Measurements from ENCODE around the gene CACNA1G.

Gene CACNA1G

DNA sequence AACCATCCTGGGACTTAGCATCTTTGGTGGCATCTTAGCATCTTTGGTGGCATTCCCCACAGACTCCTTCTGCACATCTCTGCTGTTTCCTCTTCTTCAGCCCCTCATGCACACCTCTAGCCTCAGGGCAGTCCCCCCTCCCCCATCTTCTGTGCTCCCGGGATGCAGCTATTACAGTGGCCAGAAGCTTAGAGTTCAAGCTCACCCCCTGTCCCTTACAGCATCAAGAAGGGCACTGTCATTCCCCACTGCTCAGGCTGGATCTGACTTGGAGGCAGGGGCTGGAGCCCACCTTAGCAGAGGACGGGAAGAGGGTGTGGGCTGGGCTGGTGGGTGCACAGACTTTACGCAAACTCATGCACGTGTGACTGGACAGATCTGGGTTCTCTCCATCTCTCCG is 27.3 kb upstream of the CACNA1G start:
- DNase-seq (ENCODE audit: extremely low read depth in 1 of 2, low read depth in 1 of 2), result no peak

DNA sequence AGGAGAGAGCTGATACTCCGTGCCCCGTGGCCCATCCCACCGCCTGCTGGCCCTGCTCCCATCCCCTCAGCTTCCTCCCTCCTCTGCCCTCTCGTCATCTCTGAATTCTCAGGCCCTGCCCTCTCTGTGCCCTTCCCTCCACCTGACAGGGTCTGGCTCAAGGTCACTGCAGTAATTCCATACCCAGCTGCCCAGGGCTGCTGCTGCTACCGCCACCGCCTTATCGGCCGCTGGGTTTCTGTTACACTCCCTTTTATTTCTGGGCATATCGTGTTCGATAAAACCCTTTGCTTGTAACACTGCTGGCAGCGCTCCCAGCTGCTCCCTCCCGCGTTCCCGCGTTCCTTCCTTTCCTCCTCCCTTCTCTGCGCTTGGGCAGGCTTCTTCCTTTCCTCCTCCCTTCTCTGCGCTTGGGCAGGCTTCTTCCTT is 26.8 kb upstream of the CACNA1G start:
- no peak for DNase-seq (ENCODE audit: extremely low read depth in 1 of 2, low read depth in 1 of 2)

DNA sequence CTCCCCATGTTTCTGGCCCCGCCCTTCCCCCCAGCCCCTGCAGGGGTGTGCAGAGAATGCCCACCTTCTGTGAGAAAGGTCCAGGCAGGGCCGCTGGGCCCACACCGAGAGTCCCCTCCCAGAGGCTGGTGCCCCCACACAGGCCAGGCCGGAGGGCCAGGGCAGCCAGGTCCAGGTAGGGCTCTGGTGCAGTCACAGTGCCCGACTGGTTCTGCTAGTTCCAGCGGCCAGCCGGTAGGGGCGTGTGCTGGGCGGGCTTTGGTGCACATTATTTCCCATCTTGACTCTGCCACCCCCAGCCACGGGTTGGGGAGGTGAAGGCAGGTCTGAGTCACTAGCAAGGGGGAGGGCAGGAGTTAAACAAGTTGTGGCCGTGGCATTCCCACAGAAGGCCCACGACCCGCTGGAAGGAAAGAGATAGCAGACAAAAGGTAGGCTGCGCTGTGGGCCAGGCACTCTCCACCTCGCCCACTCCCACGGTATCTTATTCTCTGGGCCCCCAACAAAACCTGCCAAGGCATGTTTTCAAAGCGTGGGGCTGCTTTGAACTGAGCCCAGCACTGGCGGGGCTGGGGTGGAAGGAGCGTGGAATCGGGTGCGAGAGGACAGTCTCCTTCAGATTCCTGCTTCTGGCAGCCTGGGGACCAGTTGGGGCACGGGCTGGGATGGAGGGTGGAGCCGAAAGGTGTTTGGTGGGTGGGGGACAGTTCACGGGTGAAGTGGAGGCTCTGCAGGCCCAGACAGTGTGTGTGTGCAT is 26.1 kb upstream of the CACNA1G start:
- no peak for DNase-seq (ENCODE audit: extremely low read depth in 1 of 2, low read depth in 1 of 2)

DNA sequence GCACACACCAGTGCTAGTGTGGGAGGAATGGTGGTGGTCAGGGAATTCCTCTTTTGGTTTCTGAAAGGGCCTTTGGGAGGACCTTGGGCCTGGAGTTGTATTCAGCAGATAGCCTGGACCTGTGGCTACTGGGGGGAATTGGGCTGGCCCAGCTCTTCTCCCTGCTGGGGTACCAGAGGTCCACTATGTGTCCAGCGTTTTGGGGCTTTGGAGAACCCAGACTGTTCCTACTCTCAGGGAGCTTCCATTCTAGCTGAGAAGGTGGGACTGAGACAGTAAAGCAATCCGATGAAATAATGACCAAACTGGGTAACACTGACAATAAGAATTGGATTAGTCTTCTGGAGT is 25.6 kb upstream of the CACNA1G start:
- DNase-seq (ENCODE audit: extremely low read depth in 1 of 2, low read depth in 1 of 2), result no peak

DNA sequence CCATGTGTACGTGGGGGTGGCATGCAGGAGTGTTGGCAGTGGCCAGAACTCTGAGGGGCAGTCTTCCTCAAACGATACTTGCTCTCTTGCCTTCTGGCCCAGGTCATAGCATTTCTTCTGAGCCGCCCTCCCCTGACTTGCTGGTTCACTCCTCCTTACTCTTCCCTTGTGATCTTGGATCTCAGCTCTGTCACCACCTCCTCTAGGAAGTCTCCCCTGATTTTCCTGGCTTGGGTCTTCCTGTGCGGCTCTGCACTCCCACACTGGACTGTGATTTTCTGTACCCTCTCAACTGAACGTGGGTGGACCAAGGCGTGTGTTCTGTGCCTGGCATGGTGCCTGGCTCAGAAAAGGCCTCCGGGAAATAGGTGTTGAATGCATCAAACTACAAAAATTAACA is 25.1 kb upstream of the CACNA1G start:
- DNase-seq (ENCODE audit: extremely low read depth in 1 of 2, low read depth in 1 of 2), result no peak

DNA sequence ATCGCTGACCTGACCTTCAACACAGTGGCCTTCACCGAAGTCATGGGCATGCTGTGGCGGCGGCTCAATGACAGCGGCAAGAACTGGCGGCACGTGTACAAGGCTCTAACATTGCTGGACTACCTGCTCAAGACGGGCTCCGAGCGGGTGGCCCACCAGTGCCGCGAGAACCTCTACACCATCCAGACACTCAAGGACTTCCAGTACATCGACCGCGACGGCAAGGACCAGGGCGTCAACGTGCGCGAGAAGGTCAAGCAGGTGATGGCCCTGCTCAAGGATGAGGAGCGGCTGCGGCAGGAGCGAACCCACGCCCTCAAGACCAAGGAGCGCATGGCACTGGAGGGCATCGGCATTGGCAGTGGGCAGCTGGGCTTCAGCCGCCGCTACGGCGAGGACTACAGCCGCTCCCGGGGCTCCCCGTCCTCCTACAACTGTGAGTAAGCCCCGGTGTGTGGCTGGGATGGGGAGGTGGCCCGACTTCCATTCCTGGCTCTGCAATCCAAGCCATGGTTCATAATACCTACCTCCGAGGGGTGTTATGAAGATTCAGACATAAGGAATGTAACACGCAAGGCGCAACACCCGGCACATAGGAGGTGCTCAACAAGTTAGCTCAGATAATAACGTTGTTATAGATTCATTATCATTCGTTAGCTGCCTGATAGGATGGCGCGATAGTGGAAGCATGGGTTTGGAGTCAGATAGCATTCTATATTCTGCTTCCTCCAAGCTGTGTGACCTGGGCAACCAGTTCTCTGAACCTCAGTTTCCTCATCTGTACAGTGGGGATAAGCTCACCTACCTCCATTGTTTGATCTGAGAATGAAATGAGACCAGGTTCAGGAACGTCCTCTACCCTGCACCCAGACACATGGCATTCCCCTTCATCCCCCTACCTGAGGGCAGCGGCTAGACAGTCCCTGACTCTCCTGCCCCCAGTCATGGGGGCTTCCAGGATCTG is 23.6 kb upstream of the CACNA1G start:
- no peak for DNase-seq (ENCODE audit: extremely low read depth in 1 of 2, low read depth in 1 of 2)

DNA sequence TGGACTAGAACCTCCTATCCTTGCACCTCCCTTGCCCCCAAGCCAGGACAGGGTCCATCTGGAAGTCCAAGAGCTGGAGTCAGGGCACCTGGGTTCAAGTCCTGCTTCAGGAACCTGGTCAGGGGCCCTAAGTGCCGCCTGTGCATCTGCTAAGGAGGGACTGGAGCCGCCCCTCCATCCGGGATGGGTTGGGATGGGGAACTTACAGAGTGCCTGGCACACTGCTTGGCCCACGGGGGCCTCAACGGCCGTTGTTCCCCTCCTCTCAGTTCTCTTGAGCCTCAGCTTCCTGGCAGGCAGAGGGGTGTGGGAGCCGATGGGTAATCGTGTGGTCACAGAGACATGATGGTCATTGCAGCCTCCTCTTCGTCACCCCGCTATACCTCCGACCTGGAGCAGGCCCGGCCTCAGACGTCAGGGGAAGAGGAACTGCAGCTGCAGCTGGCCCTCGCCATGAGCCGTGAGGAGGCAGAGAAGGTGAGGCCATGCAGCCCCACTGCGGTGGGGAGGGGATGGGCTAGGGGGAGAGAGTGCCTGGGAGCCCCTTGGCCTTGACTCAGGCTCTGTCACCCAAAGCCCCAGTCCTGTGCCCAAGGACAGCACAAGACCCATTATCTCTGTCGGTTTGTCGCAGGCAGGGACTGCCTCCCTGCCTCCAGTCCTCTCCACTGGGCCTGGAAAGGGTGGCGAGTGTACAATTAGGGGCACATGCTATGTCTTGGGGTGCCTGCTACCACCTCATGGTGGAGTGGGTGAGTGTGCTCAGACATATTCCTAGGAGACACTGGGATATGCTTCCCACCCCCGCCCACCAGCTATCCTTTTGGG is 22.6 kb upstream of the CACNA1G start:
- no peak for DNase-seq (ENCODE audit: extremely low read depth in 1 of 2, low read depth in 1 of 2)

DNA sequence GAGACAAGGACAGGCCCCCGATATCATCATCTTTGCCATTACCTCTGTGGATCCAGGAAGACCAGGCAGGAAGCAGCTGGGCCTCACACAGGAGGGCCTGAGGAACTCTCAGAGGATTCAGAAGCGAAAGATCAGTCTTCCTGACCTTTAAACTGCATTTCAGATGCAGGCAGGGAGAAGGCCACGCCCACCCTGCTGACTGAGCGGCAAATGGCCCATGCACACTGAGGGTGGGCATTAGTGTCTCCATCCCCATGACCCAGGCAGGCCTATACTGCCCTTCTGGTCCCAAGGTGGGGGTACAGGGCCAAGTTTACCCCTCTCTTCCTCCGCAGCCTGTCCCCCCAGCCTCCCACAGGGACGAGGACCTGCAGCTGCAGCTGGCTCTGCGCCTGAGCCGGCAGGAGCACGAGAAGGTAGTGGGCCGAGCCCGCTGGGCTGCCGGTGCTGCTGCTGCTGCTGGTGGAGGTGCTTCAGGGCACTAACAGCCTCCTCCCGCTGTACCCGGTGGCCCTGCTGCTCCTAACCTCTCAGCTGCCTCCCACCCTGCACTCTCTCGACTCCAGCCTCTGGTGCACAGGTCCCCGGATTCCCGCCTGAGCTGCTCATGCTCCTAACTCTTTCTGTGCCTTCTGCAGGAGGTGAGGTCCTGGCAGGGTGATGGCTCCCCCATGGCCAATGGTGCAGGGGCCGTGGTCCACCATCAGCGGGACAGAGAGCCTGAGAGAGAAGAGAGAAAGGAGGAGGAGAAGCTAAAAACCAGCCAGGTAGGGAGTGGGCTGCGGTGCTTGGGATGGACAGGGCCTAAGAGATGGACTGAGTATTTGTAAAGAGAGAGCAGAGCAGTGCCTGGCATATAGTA is 21.7 kb upstream of the CACNA1G start:
- no peak for DNase-seq (ENCODE audit: extremely low read depth in 1 of 2, low read depth in 1 of 2)

DNA sequence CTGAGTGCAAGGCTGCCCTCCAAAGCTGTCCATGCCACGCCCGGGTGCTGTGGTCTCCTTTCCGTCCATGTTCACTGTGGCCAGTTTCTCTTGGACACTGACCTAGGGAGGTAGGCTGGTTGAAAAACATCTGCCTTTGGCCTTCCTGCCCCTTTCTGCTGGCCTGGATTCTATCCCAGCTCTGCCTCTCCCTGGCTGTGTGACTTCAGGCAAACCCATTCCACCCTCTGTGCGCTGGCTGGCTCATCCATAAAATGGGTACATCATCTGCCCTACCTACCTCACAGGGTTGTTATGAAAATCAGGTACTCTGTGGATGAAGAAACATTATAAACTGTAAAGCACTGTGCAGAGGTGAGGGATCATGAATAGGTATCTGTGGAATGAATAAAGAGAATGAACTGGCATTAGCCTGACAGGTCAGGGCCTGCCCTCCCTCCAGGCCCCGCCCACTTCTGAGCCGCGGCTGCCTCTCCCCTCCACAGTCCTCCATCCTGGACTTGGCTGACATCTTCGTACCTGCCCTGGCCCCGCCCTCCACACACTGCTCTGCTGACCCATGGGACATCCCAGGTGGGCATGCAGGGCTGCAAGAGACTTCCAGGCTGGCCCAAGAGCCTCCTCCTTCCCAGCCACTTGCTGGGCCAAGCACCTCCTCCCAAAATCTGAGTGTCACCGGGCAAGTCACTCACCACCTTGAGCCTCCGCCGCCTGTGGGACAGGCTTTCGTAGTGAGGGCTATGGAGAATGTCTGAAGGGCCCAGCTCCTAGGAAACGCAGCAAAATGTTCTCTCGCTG is 20.6 kb upstream of the CACNA1G start:
- no peak for DNase-seq (ENCODE audit: extremely low read depth in 1 of 2, low read depth in 1 of 2)

DNA sequence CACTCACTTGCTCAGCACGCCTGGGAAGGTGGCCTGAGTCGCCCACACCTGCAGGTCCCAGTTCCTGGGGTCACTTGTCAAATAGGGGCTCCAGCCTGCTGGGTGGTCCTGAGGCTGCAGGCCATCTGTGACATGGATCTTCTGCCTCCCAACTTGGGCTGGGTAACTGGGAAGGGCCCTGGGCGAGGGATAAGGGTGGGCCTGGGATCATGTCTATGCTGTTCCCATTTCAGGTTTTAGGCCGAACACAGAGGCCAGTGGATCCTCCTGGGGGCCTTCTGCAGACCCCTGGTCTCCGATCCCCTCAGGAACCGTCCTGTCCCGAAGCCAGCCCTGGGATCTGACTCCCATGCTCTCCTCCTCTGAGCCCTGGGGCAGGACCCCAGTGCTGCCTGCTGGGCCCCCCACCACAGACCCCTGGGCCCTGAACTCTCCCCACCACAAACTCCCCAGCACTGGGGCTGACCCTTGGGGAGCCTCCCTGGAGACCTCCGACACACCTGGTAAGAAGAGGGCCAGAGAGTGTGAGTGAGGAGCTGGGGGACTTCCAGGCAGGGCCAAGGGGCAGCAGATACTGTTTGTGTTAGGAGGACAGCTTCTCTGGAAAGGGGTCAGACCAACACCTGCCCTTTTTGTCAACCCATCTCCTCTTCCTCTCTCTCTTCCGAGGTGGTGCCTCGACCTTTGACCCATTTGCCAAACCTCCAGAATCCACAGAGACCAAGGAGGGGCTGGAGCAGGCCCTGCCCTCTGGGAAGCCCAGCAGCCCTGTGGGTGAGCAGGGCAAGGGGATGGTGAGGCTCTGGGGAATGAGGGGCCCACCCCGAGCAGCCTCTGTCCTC is 19.7 kb upstream of the CACNA1G start:
- DNase-seq (ENCODE audit: extremely low read depth in 1 of 2, low read depth in 1 of 2), result no peak

DNA sequence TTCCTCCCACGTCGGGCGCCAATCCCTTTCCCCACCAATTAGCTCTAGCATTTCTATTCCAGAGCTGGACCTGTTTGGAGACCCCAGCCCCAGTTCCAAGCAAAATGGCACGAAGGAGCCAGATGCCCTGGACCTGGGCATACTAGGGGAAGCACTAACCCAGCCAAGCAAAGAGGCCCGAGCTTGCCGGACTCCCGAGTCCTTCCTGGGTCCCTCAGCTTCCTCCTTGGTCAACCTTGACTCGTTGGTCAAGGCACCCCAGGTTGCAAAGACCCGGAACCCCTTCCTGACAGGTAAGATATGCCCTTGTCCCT is 19.2 kb upstream of the CACNA1G start:
- DNase-seq (ENCODE audit: extremely low read depth in 1 of 2, low read depth in 1 of 2), result no peak

DNA sequence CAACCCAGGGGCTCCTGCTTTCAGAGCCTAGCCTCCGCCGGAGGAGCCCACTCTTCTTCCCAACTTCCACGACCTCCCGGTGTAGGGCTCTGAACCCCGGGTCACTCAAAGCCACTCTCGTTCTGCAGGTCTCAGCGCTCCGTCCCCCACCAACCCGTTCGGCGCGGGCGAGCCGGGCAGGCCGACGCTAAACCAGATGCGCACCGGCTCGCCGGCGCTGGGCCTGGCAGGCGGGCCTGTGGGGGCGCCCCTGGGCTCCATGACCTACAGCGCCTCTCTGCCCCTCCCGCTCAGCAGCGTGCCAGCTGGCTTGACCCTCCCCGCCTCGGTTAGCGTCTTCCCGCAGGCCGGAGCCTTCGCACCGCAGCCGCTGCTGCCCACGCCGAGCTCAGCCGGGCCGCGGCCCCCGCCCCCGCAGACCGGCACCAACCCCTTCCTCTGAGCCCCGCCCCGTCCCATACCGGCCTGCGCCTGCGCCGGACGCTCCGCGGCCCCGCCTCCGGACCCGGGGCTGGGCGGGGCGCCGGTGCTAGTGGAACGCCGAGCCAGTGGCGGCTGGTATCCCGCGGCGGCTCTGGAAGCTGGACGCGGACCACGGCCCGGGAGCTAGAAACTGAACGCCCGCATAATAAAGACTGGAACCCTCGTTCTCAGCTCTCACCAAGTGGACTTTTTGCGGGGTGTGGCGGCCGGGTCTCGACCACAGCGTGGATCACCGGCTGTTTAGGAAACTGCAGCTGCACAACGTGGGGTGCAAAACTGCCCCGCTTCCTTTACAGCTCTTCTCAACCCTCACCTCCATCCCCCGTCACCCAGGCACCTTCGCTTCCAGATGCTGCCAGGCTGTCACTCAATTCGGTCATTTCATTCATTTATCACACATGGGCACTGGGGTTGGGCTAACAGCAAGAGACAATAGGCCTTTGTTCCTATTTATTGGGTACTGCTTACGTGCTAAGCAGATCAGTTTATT is 18.5 kb upstream of the CACNA1G start:
- DNase-seq (ENCODE audit: extremely low read depth in 1 of 2, low read depth in 1 of 2), result peak; percentile 36 to 78

DNA sequence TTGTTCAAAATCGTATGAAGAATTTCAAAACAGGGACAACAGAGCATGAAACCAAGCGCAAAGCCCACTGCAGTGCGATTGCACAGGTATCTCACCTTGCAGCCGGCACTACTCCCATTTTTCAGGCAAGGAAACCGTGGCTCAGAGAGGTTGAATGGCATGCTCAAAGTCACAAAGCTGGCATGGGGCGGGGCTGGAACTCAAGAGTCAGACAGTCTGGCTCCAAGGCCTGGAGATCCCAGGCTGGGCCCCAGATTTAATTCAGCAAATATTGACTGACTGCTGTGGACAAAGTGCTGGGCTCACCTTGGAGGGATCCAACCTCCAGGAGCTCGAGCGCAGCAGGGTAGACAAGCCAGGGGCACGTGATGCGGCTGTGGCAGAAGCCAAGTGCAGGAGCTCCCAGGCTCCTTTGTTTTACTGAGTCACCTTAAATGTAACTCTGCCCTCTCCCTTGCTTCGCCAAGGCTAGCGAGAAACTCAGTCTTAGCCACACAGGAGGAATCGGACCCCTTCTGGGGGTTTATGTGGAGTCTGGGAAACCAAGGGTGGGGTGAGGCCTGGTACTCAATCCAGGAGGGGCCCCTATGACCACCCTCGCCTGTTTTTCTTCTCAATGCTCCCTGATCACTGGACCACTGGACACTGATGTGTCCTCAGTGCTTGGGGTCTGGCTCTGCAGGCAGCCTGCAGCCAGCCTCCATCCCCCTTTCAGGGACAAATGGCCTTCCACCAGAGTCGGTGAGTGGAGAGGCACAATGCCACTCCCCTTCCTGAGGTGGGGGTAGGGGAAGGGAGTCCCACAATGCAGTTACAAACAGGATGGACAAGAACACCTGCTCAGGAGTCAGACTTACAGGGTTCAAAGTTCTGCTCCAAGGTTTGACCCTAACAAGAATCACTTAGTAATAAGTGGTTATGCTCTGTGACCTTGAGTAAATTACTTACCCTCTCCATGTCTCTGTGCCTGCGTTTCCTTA is 17.4 kb upstream of the CACNA1G start:
- DNase-seq (ENCODE audit: extremely low read depth in 1 of 2, low read depth in 1 of 2), result no peak

DNA sequence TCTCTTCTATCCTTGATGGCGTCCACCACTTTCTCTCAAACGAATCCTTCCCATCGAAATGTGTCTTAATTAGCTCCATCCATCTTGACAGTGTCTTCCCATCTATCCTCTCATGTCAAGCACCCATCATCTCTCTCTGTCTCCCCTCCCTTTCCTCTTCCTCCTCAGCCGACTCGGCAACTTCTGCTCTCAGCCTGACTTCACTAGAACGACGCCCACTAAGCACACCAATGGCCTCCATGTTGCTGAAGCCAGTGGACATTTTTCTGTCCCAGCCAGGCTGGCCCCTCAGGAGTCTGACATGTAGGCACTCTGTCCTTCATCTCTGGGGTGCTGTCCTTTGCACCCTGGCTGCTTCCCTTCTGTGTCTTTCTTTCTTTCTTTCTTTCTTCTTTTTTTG is 16.0 kb upstream of the CACNA1G start:
- DNase-seq (ENCODE audit: extremely low read depth in 1 of 2, low read depth in 1 of 2), result no peak

DNA sequence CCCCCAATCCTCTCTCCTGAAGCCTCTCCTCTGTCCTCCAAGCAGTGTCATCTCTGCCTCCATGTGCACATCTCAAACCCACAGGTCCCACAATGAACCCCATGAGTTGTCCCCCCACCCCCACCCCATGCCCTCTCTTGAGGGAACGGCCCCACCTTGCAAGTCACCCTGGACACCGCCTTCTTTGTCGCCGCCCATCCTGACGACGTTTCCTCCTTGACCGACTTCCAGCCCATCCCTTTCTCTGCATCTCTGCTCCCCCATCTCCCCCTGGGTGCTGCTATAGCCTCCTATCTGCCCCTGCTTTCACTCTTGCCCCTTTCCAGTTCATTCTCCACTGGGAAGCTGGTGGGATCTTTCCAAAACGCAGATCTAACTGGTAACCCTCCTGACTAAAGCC is 15.2 kb upstream of the CACNA1G start:
- DNase-seq (ENCODE audit: extremely low read depth in 1 of 2, low read depth in 1 of 2), result no peak

DNA sequence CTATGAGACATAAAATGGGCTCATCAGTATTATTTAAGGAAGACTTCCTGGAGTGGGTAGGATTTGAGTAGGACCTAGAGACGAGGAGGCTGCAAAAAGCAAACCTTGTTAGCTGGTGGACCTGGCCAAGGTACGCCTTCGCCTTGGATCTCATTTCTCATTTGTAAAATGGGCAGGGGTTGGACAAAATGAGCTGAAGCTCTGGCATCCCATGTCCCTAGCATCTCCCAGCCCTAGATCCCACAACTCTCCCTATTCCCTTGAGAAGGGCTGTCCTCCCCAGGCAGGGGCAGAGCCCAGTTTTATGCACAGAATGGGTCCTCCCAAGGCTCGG is 13.8 kb upstream of the CACNA1G start:
- no peak for DNase-seq (ENCODE audit: extremely low read depth in 1 of 2, low read depth in 1 of 2)

All from activated CD8-positive, alpha-beta memory T cell treated with anti-CD3 and anti-CD28 coated beads for 1 hour (primary cell).